Right renal pelvis (tissue), 4 donors: ENCODE data around the gene KCNIP3. TPM values are rescaled to one million over a fixed set of nuclear protein-coding genes. Genes with fewer than 3 reads are reported as not detected.

ENCODE experiments used
- DNase-seq, 4 donors: peaks; one replicate each; pipeline ENCODE4 v3.0.0-alpha.2; 2013; ENCODE audit warnings: low read depth in 4 of 4, low spot score in 3 of 4, missing footprints in 1 of 4
- polyA plus RNA-seq, 4 donors: library from polyadenylated mRNA; unstranded; fragments of 120-200 nt; gene quantifications; one replicate each; pipeline ENCODE4 v1.2.1, GENCODE V29; 2013; ENCODE audit not compliant: insufficient read length in 4 of 4

The KCNIP3 gene
- polyA plus RNA-seq, 4 donors = 14.6 to 16.8 (median 15.3) TPM

DNA sequence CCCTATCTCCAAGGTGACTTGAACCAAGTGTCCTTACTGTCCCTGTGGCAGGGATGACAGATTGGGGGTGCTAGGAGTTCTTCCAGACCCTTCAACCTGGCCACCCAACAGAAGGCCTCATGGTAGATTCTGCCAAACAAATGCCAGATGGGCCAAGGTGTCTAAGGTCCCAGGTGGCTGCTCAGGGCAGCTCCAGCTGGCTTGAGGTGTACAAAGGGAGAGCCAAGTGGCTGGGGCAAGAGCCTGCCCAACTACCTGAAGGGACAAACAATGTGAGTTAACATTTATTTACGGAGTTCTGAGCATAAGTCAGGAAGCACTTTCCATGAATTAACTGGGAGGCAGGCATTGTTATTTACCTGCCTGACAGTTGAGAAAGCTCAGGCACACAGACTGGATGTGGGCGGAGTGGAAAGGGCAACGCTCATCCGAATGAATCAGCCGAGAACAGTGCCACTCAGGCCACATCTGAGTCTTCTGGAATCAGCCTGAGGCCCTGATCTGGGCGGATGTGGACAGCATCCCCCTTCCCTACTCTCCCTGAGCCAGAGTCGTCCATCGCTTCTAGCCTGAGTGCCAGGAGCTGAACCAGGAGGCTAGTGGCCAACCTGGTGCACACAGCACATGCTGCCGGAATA lies 4.4 kb upstream of the KCNIP3 start:
- no peak for DNase-seq

DNA sequence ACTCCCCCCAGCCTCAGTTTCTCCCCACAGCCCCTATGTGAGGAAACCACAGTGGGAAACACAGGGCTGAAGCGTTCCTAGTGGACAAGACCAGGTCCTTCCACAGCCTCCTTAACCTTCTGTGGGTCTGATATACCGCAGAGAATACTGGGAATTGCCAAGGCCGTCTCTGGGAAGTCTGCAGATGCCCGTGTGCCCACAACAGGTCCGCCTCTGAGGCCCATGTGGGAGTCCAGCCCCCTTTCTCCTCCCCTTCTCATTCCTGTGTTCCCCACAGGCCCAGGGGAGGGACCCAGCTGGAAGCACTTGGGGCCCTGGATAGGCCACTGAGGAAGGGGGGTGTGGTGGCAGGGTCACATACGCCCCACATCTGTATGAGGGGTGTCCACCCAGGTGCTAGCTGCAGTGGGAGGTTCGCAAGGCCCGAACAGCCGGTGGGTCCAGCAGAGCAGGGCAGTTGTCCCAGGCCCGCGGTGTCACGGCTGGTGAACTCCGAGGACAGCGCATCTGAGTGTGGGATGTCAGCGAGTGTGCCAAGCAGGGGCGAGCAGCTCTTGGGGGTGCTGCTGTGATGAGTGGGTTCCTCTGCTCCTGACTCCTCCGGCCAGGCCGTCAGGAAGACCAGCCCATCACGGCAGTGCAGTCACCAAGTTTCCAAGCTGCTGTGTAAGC lies 2.4 kb upstream of the KCNIP3 start:
- no peak for DNase-seq

DNA sequence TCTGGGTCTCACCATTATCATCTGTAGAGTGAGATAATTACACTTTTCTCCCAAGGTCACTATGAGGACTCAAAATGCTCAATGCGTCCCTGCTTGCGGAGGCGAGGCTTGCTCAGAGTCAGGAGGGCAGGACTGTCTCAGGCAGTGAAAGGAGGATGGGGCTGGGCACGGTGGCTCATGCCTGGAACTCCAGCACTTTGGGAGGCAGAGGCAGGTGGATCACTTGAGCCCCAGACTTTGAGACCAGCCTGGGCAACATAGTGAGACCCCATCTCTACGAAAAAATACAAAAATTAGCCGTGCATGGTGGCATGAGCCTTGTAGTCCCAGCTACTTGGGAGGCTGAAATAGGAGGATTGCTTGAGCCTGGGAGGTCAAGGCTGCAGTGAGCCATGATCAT lies 1.8 kb upstream of the KCNIP3 start:
- no peak for DNase-seq

DNA sequence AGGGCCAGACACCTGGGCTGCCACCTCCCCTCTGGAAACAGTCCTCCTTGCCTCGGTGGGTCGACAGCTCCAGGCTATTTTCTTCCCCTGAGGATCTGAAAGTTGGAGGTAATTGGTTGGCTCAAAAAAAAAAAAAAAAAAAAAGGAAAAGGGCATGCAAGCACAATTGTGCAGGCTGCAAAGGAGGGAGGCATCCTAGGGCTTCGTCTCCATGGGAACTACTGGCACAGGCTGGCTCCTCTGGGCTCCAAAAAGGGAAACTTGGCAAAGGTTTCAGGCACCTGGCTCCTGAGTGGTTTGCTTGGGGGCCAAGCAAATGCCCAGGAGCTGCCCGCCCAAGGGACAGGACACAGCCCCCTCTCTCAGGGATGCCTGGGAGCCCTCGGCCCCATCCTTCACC lies 1.1 kb upstream of the KCNIP3 start:
- DNase-seq = no peak

DNA sequence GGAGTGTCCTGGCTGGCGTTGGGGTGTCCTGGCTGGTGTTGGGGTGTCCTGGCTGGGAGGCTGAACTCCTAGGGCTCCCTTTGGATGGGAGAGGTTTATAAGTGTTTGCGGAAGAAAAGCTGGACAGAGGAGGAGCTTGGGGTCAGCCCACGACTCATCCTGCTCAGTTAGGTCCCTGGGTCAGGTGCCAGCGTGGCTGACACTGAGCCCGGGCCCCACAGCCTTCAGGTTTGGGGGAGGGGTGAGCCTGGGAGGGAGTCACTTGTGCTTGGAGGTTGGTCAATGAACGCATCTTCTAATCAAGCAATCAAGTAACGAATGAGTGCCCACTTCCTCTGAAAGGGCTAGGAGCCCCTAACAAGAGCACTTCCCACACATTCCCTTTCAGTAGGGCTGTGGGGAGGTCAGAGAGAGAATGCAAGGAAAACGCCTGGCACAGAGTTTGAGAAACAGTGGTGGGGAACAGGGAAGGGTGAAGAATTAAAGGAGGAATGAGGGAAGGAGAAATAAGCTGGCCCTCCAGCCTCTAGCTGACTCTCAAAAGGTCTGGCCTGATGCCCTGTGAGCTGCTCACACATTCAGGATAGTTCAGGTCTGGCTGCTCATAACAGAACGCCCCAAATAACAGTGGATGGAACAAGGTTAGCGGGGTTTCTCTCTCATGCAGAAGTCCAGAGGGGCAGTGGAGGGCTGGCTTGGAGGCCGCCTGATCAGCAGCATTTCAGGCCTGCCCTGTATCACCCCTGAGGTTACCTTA lies 670 bp downstream of the KCNIP3 start:
- DNase-seq = no peak

DNA sequence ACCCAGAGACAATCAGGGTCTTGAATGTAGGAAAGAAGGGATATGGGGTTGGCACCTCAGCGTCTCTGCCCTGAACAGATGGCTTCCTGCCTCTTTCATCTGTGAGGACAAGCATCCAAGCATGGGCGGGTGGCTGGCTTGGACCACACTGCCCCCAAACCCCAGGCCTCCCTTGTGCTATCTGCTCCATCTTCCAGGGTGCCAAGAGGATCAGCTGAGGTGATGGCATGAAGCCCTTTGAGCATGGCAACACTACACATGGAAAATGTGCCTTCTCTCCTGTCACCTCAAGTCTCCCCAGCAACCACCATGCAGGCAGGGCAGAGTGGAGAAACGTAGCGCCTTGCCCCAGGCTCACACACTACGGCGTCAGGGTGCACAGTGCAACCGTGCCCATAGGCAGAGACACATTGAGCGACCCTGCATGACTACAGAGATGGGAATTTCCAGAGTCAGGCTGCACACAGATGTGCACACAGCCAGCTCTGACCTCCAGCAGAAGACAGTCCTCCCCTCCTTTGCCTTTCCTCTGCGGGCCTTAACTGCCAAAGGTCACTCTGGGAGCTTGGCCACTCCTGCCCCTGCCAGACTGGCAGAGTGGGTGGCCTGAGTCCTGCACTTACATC lies 1.5 kb downstream of the KCNIP3 start:
- no peak for DNase-seq

DNA sequence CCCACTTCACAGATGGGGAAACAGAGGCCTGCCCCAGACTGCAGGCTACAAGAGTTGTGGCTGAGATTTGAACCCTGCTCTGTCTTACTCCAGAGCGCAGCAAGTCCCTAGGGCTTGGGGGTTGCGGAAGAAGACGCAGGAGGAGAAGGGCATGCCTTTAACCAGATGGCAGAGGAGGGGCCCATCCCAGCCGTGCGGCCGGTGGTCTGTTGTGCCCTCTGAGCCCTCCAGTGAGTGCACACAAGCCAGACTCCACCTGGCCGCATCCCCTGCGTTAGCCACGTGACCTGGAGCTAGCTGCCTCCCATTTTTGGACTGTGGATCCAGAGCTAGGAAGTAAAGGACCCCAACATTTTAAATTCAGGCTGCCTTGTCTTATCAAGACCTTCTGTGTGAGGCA lies 2.8 kb downstream of the KCNIP3 start:
- no peak for DNase-seq

DNA sequence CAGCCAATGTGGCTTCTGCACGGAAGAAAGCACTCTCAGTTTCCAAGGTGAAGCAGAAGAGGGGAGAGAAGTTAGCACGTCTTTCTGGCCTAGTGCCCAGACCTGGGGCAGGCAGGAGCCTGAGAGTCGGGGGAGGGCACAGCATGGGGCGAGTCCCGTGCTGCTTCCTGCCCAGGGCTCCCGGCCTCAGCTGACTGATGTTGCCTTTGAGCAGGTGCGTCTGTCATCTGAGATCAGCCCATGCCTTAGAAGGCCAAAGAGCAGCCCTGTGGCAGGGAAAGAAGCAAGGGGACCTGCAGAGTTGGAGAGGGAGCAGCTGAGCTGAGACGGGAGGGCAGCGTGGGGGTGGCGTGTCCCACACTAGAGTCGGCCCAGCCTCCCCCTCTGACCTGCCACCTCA lies 3.3 kb downstream of the KCNIP3 start:
- DNase-seq = no peak

DNA sequence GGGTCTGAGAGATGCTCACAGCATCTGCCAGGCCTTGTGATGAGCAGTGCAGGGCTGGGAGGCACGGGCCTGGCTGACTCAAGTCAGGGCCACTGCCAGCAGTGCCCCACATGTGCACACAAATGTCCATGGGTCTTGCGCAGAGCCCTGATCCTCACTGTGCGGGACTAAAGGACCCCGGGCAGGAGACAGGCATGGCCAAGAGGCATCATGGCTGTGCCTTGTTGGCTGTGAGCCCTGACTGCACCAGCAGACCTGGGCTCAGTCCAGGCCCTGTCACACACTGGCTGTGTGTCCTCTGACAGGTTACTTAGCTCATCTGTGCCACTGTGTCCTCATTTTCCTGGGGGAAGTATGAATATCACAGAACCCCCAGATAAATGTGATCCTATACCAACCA lies 4.0 kb downstream of the KCNIP3 start:
- no peak for DNase-seq

DNA sequence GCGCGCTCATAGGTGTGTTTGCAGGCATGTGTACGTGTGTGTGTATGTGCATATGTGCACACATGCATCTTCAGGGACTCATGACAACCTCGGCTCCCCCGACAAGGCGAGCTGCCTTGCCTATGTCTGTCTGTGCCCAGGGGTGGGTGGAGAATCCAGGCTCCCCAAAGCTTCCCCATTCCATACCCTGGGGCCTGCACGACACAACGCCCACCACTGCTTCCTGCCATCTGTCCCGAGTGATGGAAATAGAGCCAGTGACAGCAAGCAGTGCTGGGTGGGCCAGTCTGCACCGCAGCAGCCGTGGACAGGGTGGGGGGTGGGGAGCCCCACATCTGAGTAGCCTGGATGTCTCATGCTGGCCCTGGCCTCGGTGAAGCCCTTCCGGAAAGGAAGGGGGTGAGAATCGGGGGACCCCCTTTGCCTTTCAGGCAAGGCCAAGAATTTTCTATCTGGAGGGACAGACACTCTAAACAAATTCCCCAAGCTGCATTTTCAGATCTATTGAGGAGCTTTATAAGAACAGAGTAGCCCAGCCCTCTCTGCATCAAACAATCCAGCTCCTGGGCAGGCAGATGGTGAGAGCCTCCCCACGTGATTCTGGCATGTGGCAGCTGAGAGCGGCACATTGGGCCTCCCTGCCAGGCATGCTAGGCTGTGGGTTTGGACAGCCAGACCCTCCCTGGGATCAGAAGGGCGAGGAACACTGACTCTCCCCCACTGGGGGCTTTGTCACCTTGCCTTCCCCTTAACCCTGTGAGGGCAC lies 4.9 kb downstream of the KCNIP3 start:
- no peak for DNase-seq

DNA sequence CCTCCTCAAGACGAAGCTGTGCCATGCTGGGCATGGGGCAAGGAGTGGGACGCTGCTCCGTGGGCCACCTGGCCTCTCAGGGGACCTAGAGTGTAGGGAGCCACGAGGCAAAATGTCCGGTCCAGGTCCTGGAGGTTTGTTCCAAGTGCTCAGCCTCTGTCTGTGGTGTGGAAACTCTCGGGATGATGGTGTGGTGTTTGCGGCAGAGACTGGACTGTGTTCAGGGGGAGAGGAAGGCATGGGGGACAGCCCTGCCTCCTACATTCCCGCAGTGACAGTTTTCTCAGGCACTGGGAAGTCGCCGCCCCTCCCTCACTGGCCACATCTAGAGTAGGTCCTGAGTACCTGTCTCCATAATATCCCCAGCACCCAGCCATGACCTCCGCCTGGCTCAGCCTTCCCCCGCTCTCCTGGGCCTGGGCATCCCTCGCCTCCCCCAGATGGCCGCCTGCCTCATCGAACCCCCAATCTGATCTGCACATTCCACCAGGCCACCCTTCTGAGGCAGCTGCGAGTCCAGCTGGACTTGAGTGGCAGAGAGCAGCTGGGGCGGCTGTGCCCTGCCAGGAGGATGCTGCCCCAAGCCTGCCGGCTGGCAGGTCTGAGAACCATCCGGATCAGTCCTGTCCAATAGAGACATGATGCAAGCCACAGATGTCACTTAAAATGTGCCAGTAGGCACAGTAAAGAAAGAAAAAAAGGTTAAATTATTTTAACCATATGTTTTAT lies 6.2 kb downstream of the KCNIP3 start:
- DNase-seq = no peak

DNA sequence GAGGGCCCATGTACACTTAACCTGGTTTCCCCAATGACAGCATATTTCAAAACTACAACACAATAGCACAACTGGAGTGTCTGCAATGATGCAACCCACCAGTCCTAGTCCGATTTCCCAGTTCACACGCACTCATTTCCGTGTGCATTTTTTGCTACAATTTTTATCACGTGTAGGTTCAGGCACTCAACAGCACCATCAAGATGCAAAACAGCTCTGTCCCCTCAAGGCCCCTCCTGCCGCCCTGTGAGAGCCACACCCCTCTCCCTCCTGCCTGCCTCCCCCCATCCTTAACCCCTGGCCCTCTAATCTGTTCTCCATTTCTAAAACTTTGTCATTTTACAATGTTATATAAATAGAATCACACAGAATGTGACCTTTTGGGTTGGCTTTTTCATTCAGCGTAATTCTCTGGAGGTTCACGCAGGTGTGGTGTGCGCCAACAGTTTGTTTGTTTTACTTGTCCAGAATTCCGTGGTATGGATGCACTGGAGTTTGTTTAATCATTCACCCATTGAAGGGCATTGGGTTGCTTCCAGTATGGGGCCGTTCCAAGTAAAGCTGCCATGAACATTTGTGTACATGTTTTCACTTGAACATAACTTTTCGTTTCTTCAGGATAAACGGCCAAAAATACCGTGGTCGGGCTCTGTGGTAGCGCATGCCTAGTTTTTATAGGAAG lies 8.4 kb downstream of the KCNIP3 start:
- no peak for DNase-seq

DNA sequence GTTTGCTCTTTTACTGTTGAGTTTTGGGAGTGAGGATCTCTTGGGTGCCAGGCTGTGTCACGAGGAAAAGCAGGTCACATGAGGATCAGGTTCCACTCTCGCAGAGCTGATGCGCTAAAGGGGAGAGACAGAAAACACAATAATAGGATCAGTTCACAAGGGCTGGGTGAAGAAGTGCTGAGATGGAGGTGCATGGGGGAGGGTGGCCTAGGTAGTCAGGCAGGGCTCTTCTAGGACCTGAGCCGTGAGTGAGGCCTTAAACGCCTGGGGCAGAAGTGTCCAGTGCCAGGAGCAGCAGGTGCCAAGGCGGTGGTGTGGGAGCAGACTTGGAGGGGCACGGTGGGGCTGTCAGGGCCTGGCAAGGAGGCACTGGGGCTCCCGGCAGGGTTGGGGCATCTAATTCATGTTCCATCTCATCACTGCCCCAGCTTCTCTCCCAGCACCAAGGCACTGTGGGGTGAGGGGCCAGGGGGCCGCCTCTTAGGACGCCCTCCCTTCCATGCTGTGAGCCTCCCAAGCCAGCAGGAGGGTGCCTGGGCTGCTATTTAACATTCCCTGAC lies 9.3 kb downstream of the KCNIP3 start:
- DNase-seq = no peak

DNA sequence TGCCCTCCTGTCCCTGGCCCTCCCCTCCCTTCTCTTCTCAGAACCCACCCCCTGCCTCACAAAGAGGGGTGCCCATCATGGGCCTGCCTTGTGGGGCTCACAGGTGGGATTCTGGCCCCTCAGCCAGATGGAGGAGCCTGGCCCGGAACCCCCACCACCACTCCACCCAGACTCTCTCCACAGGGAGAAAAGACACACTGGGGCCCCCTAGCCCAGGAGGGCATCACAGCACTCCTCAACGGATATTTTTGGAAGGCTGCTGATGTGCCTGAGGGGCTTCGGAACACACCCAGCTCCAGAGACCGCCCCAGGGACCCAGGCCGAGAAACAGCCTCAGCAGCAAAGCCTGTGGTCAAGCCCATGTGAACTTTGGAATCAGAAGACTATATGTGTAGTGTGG lies 9.9 kb downstream of the KCNIP3 start:
- DNase-seq = no peak

DNA sequence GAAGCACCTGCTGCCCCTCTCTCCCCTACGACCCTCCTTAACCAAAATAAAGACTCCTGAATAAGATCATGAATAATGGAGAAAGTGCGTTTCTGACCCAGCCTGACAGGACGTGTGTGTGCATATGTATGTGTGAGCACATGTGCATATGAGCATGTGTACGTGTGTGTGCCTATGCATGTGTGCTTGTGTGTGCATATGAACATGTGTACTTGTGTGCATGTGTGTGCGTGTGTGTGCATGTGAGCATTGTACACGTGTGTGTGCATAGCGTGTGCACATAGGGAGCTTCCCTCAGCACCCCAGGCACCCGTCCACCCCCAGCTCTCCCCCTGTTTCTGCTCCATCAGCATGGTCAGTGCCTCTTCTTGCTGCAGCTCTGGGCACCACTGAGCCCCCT lies 10.7 kb downstream of the KCNIP3 start:
- no peak for DNase-seq

DNA sequence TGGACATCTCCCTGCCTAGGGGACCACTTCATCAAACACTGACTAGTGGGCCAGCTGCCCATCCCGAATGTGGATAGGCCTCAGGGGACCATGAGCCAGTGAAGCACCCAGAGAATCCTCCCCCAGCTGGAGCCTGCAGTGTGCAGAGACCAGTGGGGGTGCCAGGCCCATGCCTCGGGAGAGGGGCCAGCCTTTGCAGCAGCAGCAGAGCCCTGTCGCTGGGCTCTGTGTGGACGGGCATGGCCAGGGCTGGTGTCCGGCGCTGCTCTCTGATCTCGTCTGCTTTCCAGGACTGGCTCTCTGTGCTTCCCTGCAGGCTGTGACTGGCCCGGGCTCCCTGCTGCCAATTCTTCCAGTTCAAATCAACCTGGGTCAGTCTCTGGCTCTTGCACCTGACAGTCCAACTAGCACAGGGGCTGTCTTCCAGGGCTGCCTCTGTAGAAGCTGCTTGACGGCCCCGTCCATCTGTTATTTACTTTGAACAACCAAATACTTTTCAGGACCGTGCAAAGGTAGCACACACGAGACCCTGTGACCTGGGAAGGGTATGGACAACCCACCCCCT lies 11.4 kb downstream of the KCNIP3 start:
- DNase-seq = no peak

DNA sequence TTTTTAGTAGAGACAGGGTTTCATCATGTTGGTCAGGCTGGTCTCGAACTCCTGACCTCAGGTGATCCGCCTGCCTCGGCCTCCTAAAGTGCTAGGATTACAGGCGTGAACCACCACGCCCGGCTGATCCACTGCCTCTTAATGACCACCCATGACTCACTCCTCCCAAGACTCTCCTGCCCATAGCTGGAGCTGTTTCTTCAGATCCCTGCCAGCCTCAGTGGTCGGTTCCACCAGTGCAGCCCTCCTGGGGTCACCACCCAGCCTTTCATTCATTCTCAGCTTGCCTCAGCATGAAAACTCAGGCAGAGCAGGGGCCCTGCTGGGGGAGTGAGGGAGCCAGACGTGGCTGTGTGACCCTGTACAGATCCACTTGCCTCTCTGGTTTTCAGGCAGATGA lies 12.5 kb downstream of the KCNIP3 start:
- no peak for DNase-seq

DNA sequence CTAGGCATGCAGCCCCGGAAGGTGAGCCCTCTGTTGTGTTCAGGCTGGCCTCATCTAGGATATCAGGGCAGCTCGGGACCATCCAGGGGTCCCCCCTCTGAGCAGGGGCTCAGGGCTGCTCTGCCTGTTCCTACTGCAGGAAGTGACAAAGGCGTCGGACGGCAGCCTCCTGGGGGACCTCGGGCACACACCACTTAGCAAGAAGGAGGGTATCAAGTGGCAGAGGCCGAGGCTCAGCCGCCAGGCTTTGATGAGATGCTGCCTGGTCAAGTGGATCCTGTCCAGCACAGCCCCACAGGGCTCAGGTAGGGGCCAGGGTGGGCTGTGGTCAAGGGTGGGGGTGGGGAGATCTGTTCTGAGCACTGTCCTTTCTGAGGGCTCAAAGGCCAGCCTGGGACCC lies 13.1 kb downstream of the KCNIP3 start:
- no peak for DNase-seq

DNA sequence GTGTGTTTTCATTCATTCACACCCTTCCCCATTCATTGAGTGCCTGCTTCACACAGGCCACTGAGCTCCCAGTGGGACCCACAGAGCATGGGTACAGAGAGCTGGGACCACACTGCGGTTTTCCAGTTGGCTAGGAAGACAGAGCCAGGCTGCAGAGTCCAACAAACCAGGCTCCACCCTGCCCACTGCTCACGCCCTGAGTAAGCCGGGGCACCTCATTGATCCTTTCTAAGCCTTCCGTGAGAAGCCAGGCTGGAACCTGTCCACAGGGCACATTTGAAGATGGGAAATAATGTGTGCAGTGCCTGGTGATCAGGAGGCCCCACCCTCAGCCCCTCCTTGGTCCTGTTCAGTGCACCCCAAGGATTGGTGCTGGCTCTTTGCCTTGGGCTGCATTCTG lies 13.5 kb downstream of the KCNIP3 start:
- DNase-seq = no peak
